Measurements from ENCODE around the gene MSANTD1.

MSANTD1 gene

DNA sequence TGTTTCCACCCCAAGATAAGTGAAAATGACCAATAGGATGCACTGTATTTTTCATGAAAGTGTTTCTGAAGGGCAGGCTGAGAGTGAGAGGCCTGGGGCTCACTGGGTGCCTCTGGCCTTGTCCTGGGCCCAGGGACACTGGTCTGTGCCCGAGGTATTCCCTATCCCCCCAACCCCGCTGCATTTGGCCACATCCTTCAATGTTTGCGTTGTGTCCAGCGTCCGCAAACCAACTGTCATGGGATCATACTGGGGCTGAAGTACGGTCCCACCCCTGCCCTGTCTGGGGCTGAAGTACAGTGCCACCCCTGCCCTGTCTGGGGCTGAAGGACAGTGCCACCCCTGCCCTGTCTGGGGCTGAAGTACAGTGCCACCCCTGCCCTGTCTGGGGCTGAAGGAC is 22.0 kb upstream of the MSANTD1 start:
- H2BK15ac ChIP-seq (replicated peaks; ENCODE audit: low read depth), result no peak overlapping the region
- no peak overlapping the region for H4K5ac ChIP-seq (ENCODE audit: low read length)
- no peak overlapping the region for H4K8ac ChIP-seq (ENCODE audit: low read depth, low read length)
- H2AK5ac ChIP-seq (ENCODE audit: low read length), result no peak overlapping the region
- no peak overlapping the region for H2BK5ac ChIP-seq (ENCODE audit: low read length)
- no peak for DNase-seq
- H3K4ac ChIP-seq (ENCODE audit: low read depth, low read length), result no peak overlapping the region
- no peak overlapping the region for H3K4me2 ChIP-seq (ENCODE audit: low read length)
- no peaks in the 10 kb centered on the region for H3K27me3 ChIP-seq (ENCODE audit: insufficient read depth, low read length, poor library complexity)
- peaks cover 28% of the 10 kb centered on the region for H3K36me3 ChIP-seq (ENCODE audit: control insufficient read depth, insufficient read depth, low read length)
- H3K23ac ChIP-seq (ENCODE audit: low read length), result no peak overlapping the region
- H3K79me2 ChIP-seq (ENCODE audit: control insufficient read depth, insufficient read depth, low read length), result no peaks in the 10 kb centered on the region
- no peaks in the 10 kb centered on the region for H3K4me1 ChIP-seq (ENCODE audit: control insufficient read depth, low read depth, low read length)
- WGBS (ENCODE audit: extremely low coverage, insufficient coverage, low lambda C conversion rate), result no CpG with 5 or more reads among the region's 6 CpGs
- no peak overlapping the region for H2BK120ac ChIP-seq (ENCODE audit: low read depth, low read length)
- H3K4me3 ChIP-seq (ENCODE audit: low read length), result no peak overlapping the region
- H3K79me1 ChIP-seq (ENCODE audit: low read length), result no peaks in the 10 kb centered on the region
- no peak overlapping the region for H3K9ac ChIP-seq (ENCODE audit: low read length)
- H3K18ac ChIP-seq (ENCODE audit: low read length), result no peak overlapping the region
- no peak overlapping the region for H3K27ac ChIP-seq (ENCODE audit: low read depth, low read length)
- no peak overlapping the region for H3K56ac ChIP-seq (ENCODE audit: low read length)

DNA sequence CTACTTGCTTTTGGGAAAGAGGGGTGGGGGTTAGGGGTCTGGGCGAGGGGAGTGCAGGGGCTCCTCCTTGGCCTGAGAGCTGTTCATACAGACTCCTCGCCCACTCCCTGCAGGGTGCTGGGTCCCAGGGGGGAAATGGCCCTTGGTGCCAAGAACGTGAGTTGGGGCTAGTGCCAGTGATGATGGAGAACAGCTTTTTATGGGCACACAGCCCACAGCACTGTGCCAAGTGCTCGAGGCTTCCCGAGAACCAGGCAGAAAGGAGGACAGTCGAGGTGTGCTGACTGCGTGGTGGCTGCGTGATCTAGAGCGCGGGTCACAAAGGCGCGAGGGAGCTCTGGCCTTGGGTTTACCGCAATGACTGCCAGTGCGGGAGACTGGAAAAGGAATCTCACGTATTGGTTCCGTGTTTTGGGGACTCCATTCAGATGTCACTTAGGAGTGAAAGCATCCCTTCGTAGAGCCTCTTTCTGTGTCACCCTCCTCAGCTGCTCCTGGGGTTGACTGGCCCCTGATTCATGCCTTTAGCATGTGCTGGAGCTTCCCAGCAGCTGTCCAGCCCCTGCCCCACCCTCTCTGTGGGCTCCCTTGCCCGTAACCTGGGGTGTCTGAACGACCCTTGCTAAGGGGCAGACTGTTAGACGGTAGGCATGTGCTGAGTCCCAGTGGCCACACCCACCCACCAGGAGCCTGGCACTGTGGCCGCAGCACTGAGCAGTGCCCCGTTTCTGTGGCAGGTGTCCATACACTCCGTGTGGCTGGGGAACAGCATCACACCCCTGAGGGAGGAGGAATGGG is 20.9 kb upstream of the MSANTD1 start:
- H3K4me3 ChIP-seq (ENCODE audit: low read length), result no peak overlapping the region
- no peaks in the 10 kb centered on the region for H3K79me1 ChIP-seq (ENCODE audit: low read length)
- no peak overlapping the region for H2AK5ac ChIP-seq (ENCODE audit: low read length)
- H3K9ac ChIP-seq (ENCODE audit: low read length), result no peak overlapping the region
- H3K27ac ChIP-seq (ENCODE audit: low read depth, low read length), result no peak overlapping the region
- H3K27me3 ChIP-seq (ENCODE audit: insufficient read depth, low read length, poor library complexity), result no peaks in the 10 kb centered on the region
- no peak overlapping the region for H3K4ac ChIP-seq (ENCODE audit: low read depth, low read length)
- H2BK120ac ChIP-seq (ENCODE audit: low read depth, low read length), result no peak overlapping the region
- H4K8ac ChIP-seq (ENCODE audit: low read depth, low read length), result no peak overlapping the region
- no peak overlapping the region for H2BK15ac ChIP-seq (replicated peaks; ENCODE audit: low read depth)
- H4K5ac ChIP-seq (ENCODE audit: low read length), result no peak overlapping the region
- H3K79me2 ChIP-seq (ENCODE audit: control insufficient read depth, insufficient read depth, low read length), result no peaks in the 10 kb centered on the region
- H3K23ac ChIP-seq (ENCODE audit: low read length), result no peak overlapping the region
- H3K4me1 ChIP-seq (ENCODE audit: control insufficient read depth, low read depth, low read length), result no peaks in the 10 kb centered on the region
- H3K18ac ChIP-seq (ENCODE audit: low read length), result no peak overlapping the region
- WGBS (ENCODE audit: extremely low coverage, insufficient coverage, low lambda C conversion rate), result no CpG with 5 or more reads among the region's 23 CpGs
- no peak overlapping the region for H2BK5ac ChIP-seq (ENCODE audit: low read length)
- no peak overlapping the region for H3K4me2 ChIP-seq (ENCODE audit: low read length)
- no peak overlapping the region for H3K56ac ChIP-seq (ENCODE audit: low read length)
- DNase-seq, result no peak
- peaks cover 24% of the 10 kb centered on the region for H3K36me3 ChIP-seq (ENCODE audit: control insufficient read depth, insufficient read depth, low read length)

DNA sequence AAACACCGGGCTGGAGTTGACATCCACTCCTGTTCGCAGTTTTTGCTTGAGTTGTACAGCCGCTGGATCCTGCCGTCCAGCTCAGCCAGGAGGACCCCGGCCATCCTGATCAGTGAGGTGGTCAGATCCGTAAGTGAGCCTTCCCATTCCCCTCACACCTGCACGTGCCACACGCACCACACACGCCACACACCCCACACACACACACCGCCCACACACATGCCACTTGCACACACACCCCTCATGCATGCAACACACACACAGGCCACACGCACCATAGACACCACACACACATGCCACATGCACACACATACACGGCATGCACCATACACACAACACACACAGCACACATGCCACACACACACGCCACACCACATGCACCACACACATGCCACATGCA is 20.1 kb upstream of the MSANTD1 start:
- Histone ChIP-seq H3K4me2 (ENCODE audit: low read length) (no peak overlapping the region), H2BK5ac (ENCODE audit: low read length) (no peak overlapping the region), H4K5ac (ENCODE audit: low read length) (no peak overlapping the region), H3K4ac (ENCODE audit: low read depth, low read length) (no peak overlapping the region), H3K9ac (ENCODE audit: low read length) (no peak overlapping the region), H3K56ac (ENCODE audit: low read length) (no peak overlapping the region), H2AK5ac (ENCODE audit: low read length) (no peak overlapping the region), H3K4me1 (ENCODE audit: control insufficient read depth, low read depth, low read length) (no peaks in the 10 kb centered on the region), H3K36me3 (ENCODE audit: control insufficient read depth, insufficient read depth, low read length) (peaks cover 28% of the 10 kb centered on the region), H3K4me3 (ENCODE audit: low read length) (no peak overlapping the region), H3K23ac (ENCODE audit: low read length) (no peak overlapping the region), H3K27ac (ENCODE audit: low read depth, low read length) (no peak overlapping the region), H3K18ac (ENCODE audit: low read length) (no peak overlapping the region), H3K79me1 (ENCODE audit: low read length) (no peaks in the 10 kb centered on the region), H2BK15ac (replicated peaks; ENCODE audit: low read depth) (no peak overlapping the region), H2BK120ac (ENCODE audit: low read depth, low read length) (no peak overlapping the region), H3K27me3 (ENCODE audit: insufficient read depth, low read length, poor library complexity) (no peaks in the 10 kb centered on the region), H4K8ac (ENCODE audit: low read depth, low read length) (no peak overlapping the region), H3K79me2 (ENCODE audit: control insufficient read depth, insufficient read depth, low read length) (no peaks in the 10 kb centered on the region)
- no peak for DNase-seq
- no CpG with 5 or more reads among the region's 13 CpGs for WGBS (ENCODE audit: extremely low coverage, insufficient coverage, low lambda C conversion rate)

DNA sequence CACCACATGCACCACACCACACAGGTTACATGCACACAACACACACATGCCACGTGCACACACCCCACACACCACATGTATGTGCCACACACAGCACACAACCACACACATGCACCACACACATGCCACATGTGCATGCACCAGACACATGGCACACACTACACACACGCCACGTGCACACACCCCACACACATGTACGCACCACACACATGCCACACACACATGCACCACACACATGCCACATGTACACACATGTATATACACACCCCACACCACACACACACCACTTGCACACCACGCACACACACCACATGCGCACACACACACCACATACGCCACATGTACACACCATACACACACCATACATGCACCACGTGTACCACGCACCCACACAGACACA is 19.6 kb upstream of the MSANTD1 start:
- Histone ChIP-seq H4K8ac (ENCODE audit: low read depth, low read length) (no peak overlapping the region), H3K27ac (ENCODE audit: low read depth, low read length) (no peak overlapping the region)

DNA sequence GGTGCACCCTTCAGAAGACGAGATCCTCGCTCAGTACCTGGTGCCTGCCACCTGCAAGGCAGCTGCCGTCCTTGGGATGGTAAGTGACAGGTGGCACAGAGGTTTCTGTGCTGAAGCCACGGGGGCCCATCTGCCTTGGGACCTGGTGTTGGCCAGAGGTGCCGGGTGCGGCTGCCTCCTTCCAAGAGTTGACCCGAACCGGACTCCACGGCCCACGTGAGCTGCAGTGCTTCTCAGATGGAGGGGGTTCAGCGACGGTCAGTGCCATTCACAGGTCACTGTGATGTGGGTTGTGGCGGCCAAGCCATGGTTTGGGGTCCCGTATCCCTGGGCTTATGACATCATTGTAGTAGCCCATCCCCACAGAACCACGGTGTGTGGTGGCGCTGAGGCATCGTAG is 19.0 kb upstream of the MSANTD1 start:
- Histone ChIP-seq H4K5ac (ENCODE audit: low read length) (no peak overlapping the region), H3K4me2 (ENCODE audit: low read length) (no peak overlapping the region), H4K8ac (ENCODE audit: low read depth, low read length) (no peak overlapping the region), H3K23ac (ENCODE audit: low read length) (no peak overlapping the region), H3K79me2 (ENCODE audit: control insufficient read depth, insufficient read depth, low read length) (no peaks in the 10 kb centered on the region), H3K79me1 (ENCODE audit: low read length) (no peaks in the 10 kb centered on the region), H3K9ac (ENCODE audit: low read length) (no peak overlapping the region), H3K36me3 (ENCODE audit: control insufficient read depth, insufficient read depth, low read length) (peaks cover 26% of the 10 kb centered on the region), H3K18ac (ENCODE audit: low read length) (no peak overlapping the region), H3K4me1 (ENCODE audit: control insufficient read depth, low read depth, low read length) (no peaks in the 10 kb centered on the region), H2AK5ac (ENCODE audit: low read length) (no peak overlapping the region), H3K4me3 (ENCODE audit: low read length) (no peak overlapping the region), H3K56ac (ENCODE audit: low read length) (no peak overlapping the region), H2BK5ac (ENCODE audit: low read length) (no peak overlapping the region), H3K27ac (ENCODE audit: low read depth, low read length) (no peak overlapping the region), H3K27me3 (ENCODE audit: insufficient read depth, low read length, poor library complexity) (no peaks in the 10 kb centered on the region), H3K4ac (ENCODE audit: low read depth, low read length) (no peak overlapping the region), H2BK15ac (replicated peaks; ENCODE audit: low read depth) (no peak overlapping the region), H2BK120ac (ENCODE audit: low read depth, low read length) (no peak overlapping the region)
- no peak for DNase-seq
- no CpG with 5 or more reads among the region's 17 CpGs for WGBS (ENCODE audit: extremely low coverage, insufficient coverage, low lambda C conversion rate)

More for the DNA sequence above, 19.6 kb upstream of the MSANTD1 start:
- Histone ChIP-seq H3K4me3 (ENCODE audit: low read length) (no peak overlapping the region), H3K4me1 (ENCODE audit: control insufficient read depth, low read depth, low read length) (no peaks in the 10 kb centered on the region), H3K23ac (ENCODE audit: low read length) (no peak overlapping the region), H2BK5ac (ENCODE audit: low read length) (no peak overlapping the region), H2AK5ac (ENCODE audit: low read length) (no peak overlapping the region), H4K5ac (ENCODE audit: low read length) (no peak overlapping the region), H3K79me1 (ENCODE audit: low read length) (no peaks in the 10 kb centered on the region), H2BK15ac (replicated peaks; ENCODE audit: low read depth) (no peak overlapping the region), H3K18ac (ENCODE audit: low read length) (no peak overlapping the region), H3K4ac (ENCODE audit: low read depth, low read length) (no peak overlapping the region), H2BK120ac (ENCODE audit: low read depth, low read length) (no peak overlapping the region), H3K27me3 (ENCODE audit: insufficient read depth, low read length, poor library complexity) (no peaks in the 10 kb centered on the region), H3K36me3 (ENCODE audit: control insufficient read depth, insufficient read depth, low read length) (peaks cover 28% of the 10 kb centered on the region), H3K4me2 (ENCODE audit: low read length) (no peak overlapping the region), H3K56ac (ENCODE audit: low read length) (no peak overlapping the region), H3K9ac (ENCODE audit: low read length) (no peak overlapping the region), H3K79me2 (ENCODE audit: control insufficient read depth, insufficient read depth, low read length) (no peaks in the 10 kb centered on the region)
- DNase-seq, result no peak
- WGBS (ENCODE audit: extremely low coverage, insufficient coverage, low lambda C conversion rate), result no CpG with 5 or more reads among the region's 9 CpGs

DNA sequence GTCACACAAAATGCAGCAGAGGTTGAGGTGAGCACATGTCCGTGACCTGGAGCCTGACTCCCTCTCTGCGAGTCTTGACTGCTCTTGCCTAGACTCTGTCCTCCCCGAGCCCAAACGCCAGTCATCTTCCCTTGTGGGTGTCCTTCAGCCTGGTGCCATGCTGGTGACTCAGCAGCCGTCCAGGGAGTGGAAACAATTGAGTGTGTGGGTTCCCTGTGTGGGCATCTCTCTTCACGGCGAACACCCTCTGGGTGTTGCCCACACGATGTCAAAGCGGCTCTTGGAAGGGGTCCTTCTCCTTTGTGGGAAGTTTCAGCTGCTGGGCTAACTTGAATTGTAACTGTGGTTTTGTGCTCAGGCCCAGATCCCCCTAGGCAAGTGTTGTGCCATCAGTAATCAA is 17.5 kb upstream of the MSANTD1 start:
- Histone ChIP-seq H3K27ac (ENCODE audit: low read depth, low read length) (no peak overlapping the region), H3K27me3 (ENCODE audit: insufficient read depth, low read length, poor library complexity) (no peaks in the 10 kb centered on the region), H3K9ac (ENCODE audit: low read length) (no peak overlapping the region), H2BK120ac (ENCODE audit: low read depth, low read length) (no peak overlapping the region), H4K5ac (ENCODE audit: low read length) (no peak overlapping the region), H3K4me1 (ENCODE audit: control insufficient read depth, low read depth, low read length) (no peaks in the 10 kb centered on the region), H3K4me2 (ENCODE audit: low read length) (no peak overlapping the region), H3K79me2 (ENCODE audit: control insufficient read depth, insufficient read depth, low read length) (no peaks in the 10 kb centered on the region), H3K79me1 (ENCODE audit: low read length) (no peaks in the 10 kb centered on the region), H3K4ac (ENCODE audit: low read depth, low read length) (no peak overlapping the region), H2AK5ac (ENCODE audit: low read length) (no peak overlapping the region), H4K8ac (ENCODE audit: low read depth, low read length) (no peak overlapping the region), H2BK5ac (ENCODE audit: low read length) (no peak overlapping the region), H3K4me3 (ENCODE audit: low read length) (no peak overlapping the region), H3K23ac (ENCODE audit: low read length) (no peak overlapping the region), H3K18ac (ENCODE audit: low read length) (no peak overlapping the region), H3K56ac (ENCODE audit: low read length) (no peak overlapping the region), H3K36me3 (ENCODE audit: control insufficient read depth, insufficient read depth, low read length) (peaks cover 33% of the 10 kb centered on the region), H2BK15ac (replicated peaks; ENCODE audit: low read depth) (no peak overlapping the region)
- no peak for DNase-seq
- WGBS (ENCODE audit: extremely low coverage, insufficient coverage, low lambda C conversion rate), result no CpG with 5 or more reads among the region's 9 CpGs

All from mesendoderm (in vitro differentiated cells).